ENCODE measurements around the gene NBAS. TPM values are rescaled to one million over a fixed set of nuclear protein-coding genes. Genes with fewer than 3 reads are reported as not detected.

NBAS gene
- polyA plus RNA-seq, 1 donor from 2014 or later: 31.9 TPM

GRCh38 chr2:15357186-15357585 is 203.9 kb downstream of the NBAS start:
- H3K27ac ChIP-seq (ENCODE audit: low read length): no peak overlapping the region
- no peaks in the 10 kb centered on the region for H3K9me2 ChIP-seq (ENCODE audit: insufficient read depth, low read length)
- H3F3A ChIP-seq (ENCODE audit: insufficient read depth, low read length, poor library complexity, severe bottlenecking): no peaks in the 10 kb centered on the region
- no peak overlapping the region for H2AFZ ChIP-seq (ENCODE audit: low read depth, low read length)
- no peaks in the 10 kb centered on the region for H3K9me3 ChIP-seq (ENCODE audit: low read length)
- no peak overlapping the region for H3K4me2 ChIP-seq (ENCODE audit: low read length)
- no peak for TF ChIP-seq CTCF (IDR thresholded peaks at IDR 0.05; ENCODE audit: poor library complexity, severe bottlenecking)
- no peak for TF ChIP-seq POLR2AphosphoS5 (IDR thresholded peaks at IDR 0.05)
- no peak for TF ChIP-seq TAF1 (IDR thresholded peaks at IDR 0.05; ENCODE audit: low read depth)
- TF ChIP-seq SMC3 (conservative IDR thresholded peaks at IDR 0.05; ENCODE audit: poor library complexity): no peak
- H3K79me2 ChIP-seq (replicated peaks; ENCODE audit: insufficient read depth, low read length): no peaks in the 10 kb centered on the region
- no peak overlapping the region for H3K4me3 ChIP-seq (ENCODE audit: low read length)
- no peaks in the 10 kb centered on the region for H4K20me1 ChIP-seq (ENCODE audit: insufficient read depth)
- no peaks in the 10 kb centered on the region for H3K36me3 ChIP-seq (ENCODE audit: insufficient read depth, low read length)
- no peak overlapping the region for H3K9ac ChIP-seq (ENCODE audit: low read length)
- H3K27me3 ChIP-seq (ENCODE audit: insufficient read depth, low read depth, low read length): no peaks in the 10 kb centered on the region

- no peaks in the 10 kb centered on the region for H3K27me3 ChIP-seq (ENCODE audit: insufficient read depth, low read depth, low read length)
- H3K36me3 ChIP-seq (ENCODE audit: insufficient read depth, low read length): no peaks in the 10 kb centered on the region
- no peaks in the 10 kb centered on the region for H3K79me2 ChIP-seq (replicated peaks; ENCODE audit: insufficient read depth, low read length)
- H2AFZ ChIP-seq (ENCODE audit: low read depth, low read length): no peak overlapping the region
- H3F3A ChIP-seq (ENCODE audit: insufficient read depth, low read length, poor library complexity, severe bottlenecking): no peaks in the 10 kb centered on the region
- no peak overlapping the region for H3K27ac ChIP-seq (ENCODE audit: low read length)
- TF ChIP-seq TAF1 (IDR thresholded peaks at IDR 0.05; ENCODE audit: low read depth) (no peak), SMC3 (conservative IDR thresholded peaks at IDR 0.05; ENCODE audit: poor library complexity) (no peak), EP300 (conservative IDR thresholded peaks at IDR 0.05; ENCODE audit: poor library complexity, severe bottlenecking) (no peak), CTCF (IDR thresholded peaks at IDR 0.05; ENCODE audit: poor library complexity, severe bottlenecking) (no peak), EZH2 (IDR thresholded peaks at IDR 0.05; ENCODE audit: borderline replicate concordance, insufficient read depth, low read length, poor library complexity, severe bottlenecking) (no peak), POLR2AphosphoS5 (IDR thresholded peaks at IDR 0.05) (no peak), RAD21 (conservative IDR thresholded peaks at IDR 0.05) (no peak), MXI1 (conservative IDR thresholded peaks at IDR 0.05; ENCODE audit: poor library complexity, severe bottlenecking) (no peak), REST (IDR thresholded peaks at IDR 0.05; ENCODE audit: borderline replicate concordance) (no peak)
- H3K4me3 ChIP-seq (ENCODE audit: low read length): no peak overlapping the region
- H3K9me2 ChIP-seq (ENCODE audit: insufficient read depth, low read length): no peaks in the 10 kb centered on the region
- no peaks in the 10 kb centered on the region for H3K9me3 ChIP-seq (ENCODE audit: low read length)
- H3K4me2 ChIP-seq (ENCODE audit: low read length): no peak overlapping the region
- no peaks in the 10 kb centered on the region for H4K20me1 ChIP-seq (ENCODE audit: insufficient read depth)
- no peak overlapping the region for H3K9ac ChIP-seq (ENCODE audit: low read length)
These were observed 205.7 kb downstream of the NBAS start for GRCh38 chr2:15355386-15355785.

All from neural cell (in vitro differentiated cells).